22Rv1 (cell line): ENCODE data around the gene TTF2.

Source experiments
- CTCF ChIP-seq: fragments of 450-650 bp; IDR thresholded peaks from 2 replicates; pipeline ENCODE4 v1.5.1; 2017; ENCODE audit warnings: mild to moderate bottlenecking
- ZFX ChIP-seq: fragments of 450-650 bp; IDR thresholded peaks from 2 replicates; pipeline ENCODE4 v1.6.1; 2017; ENCODE audit warnings: antibody characterized with exemption, borderline replicate concordance

DNA sequence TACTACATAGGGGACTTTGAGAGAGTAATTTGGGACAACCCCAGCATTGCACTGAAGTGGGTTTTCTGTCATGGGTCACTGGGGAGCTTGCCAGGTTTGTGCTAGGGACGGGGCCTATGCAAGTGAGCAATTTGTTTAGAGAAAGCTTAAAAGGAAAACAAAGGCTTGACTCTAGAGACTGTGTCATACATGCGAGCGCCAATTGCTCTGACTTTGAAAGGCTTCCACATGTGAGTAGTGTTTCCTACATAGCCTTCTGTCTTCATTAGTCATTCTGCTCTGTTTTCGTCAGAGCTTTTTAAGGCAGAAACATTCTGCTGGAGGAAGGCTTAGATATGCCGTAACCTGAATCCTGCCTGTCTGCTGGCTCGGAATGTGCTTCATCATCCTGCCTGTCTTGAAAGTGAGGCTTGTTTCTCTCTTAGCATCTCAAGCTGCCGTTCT is 33.0 kb downstream of the TTF2 start:
- TF ChIP-seq CTCF (no peak), ZFX (no peak)
